Pancreas (tissue), 10 donors: ENCODE results near the gene TMIGD3. TPM values are rescaled to one million over a fixed set of nuclear protein-coding genes. Genes with fewer than 3 reads are reported as not detected.

ENCODE experiments used
- ATAC-seq, 4 donors: fragments of 200-7000 bp; cut with Tn5 transposase; one replicate each; pipeline versions ENCODE4 v1.8.0 to v1.9.1; 2020; ENCODE audit warnings: mild to moderate bottlenecking in 4 of 4, moderate library complexity in 4 of 4
- DNase-seq, 6 donors: peaks; one replicate each; pipeline ENCODE4 v3.0.0-alpha.2; 2020
- FAIRE-seq: peaks from 2 replicates; lab custom pipeline; 2012; peaks lifted over from hg19 to GRCh38; lab: Jason Lieb, UNC
- H3K27ac ChIP-seq, 4 donors: fragments of 200-600 bp; sonication (generic); 1 replicate in 3 of 4; 2 replicates in 1 of 4; pipeline versions ENCODE4 v1.5.0 to v1.8.0; 2020
- H3K27me3 ChIP-seq, 4 donors: fragments of 200-600 bp; one replicate each; pipeline ENCODE4 v1.8.0; 2021
- H3K36me3 ChIP-seq, 3 donors: fragments of 200-600 bp; sonication (generic) in 1 of 3; one replicate each; pipeline versions ENCODE4 v1.5.0 to v1.8.0; 2020 to 2021
- H3K4me1 ChIP-seq, 3 donors: fragments of 200-600 bp; one replicate each; pipeline ENCODE4 v1.8.0; 2021
- H3K4me3 ChIP-seq, 4 donors: fragments of 200-600 bp; sonication (generic) in 2 of 4; one replicate each; pipeline versions ENCODE4 v1.5.0 to v1.8.0; 2020 to 2021
- H3K9me3 ChIP-seq, 4 donors: fragments of 200-600 bp; one replicate each; pipeline ENCODE4 v1.8.0; 2021
- CTCF ChIP-seq, 4 donors: fragments of 200-600 bp; sonication (generic) in 3 of 4; IDR thresholded peaks; one replicate each; pipeline versions ENCODE4 v1.5.0 to v1.8.0; 2021; ENCODE audit warnings: antibody characterized with exemption in 4 of 4
- WGBS, 2 donors: extraction: QIAGEN DNeasy Blood & Tissue Kit; methylation state at CpG; one replicate each; pipeline ENCODE4 v1.1.7; 2013; 5-methylcytosine and 5-hydroxymethylcytosine counted together
- intact Hi-C, 3 donors: fragments of 100-400 bp; cut with DNase I; formaldehyde crosslinking; loops; one replicate each; pipeline versions ENCODE4 v1.11.1 to v1.14.2; 2022
- polyA plus RNA-seq, 2 donors: library from polyadenylated mRNA; stranded (reverse); fragments of 200-250 nt; gene quantifications; one replicate each; pipeline ENCODE4 v1.2.3, GENCODE V29; 2013
- total RNA-seq, 6 donors: library from RNA; stranded (reverse); fragmentation: NEBNext Ultra II Directional in 4 of 6; extraction: Animal tissue kit (Norgen Biotek cat#: 25700) in 4 of 6; gene quantifications; one replicate each; pipeline versions ENCODE4 v1.2.1 to v1.2.4, GENCODE V29; 2021 to 2023
- donor health status: healthy with polysubstance abuse.
- donor health status: DM: no; HTN: no; CAD: no; lungs with moderate emphysema.
- donor health status: DM: no; HTN: no; CAD: no.
- donor health status: control.
- donor health status: control.
- donor health status: Bipolar disorder and iron deficiency.
- donor health status: DM: yes; HTN: yes; CAD: no.
- donor health status: DM: no; HTN: no; CAD: no.
- donor health status: DM: no; HTN: no; CAD: no.
- donor health status: DM: yes; HTN: yes; CAD: no.

Gene TMIGD3
- total and polyA plus RNA-seq, 8 donors, result 0.25 to 3.7 (median 1.1) TPM; not detected in 2

GRCh38 chr1:111461765-111462164, 41.7 kb downstream of the TMIGD3 start:
- no peak overlapping the region for H3K27ac ChIP-seq
- H3K27me3 ChIP-seq, result no peaks in the 10 kb centered on the region
- intact Hi-C loops, result no loop called here
- no peak for TF ChIP-seq CTCF (IDR thresholded peaks at IDR 0.05)
- no peak for ATAC-seq
- no peak for FAIRE-seq
- DNase-seq, result no peak
- H3K4me1 ChIP-seq, result peaks cover 6 to 19% (median 16%) of the 10 kb centered on the region in 3 donors
- no peak overlapping the region for H3K4me3 ChIP-seq
- H3K9me3 ChIP-seq, result no peaks in the 10 kb centered on the region
- WGBS, 2 donors, result 97 to 98% methylated on average over 6 of the region's 6 CpGs
- H3K36me3 ChIP-seq, result peaks cover 2 to 51% (median 20%) of the 10 kb centered on the region in 3 donors

- Histone ChIP-seq H3K36me3 (peaks cover 2 to 44% (median 23%) of the 10 kb centered on the region in 3 donors), H3K27ac (no peak overlapping the region), H3K27me3 (no peaks in the 10 kb centered on the region), H3K9me3 (no peaks in the 10 kb centered on the region), H3K4me1 (peaks cover 1 to 19% (median 7%) of the 10 kb centered on the region in 3 donors), H3K4me3 (no peak overlapping the region)
- no peak for FAIRE-seq
- intact Hi-C loops, result no loop called here
- 90 to 96% methylated on average over 3 of the region's 3 CpGs for WGBS, 2 donors
- TF ChIP-seq CTCF (IDR thresholded peaks at IDR 0.05), result no peak
- ATAC-seq, result no peak
- no peak for DNase-seq
Measured at GRCh38 chr1:111455642-111456031, 47.8 kb downstream of the TMIGD3 start.

GRCh38 chr1:111454859-111455641, 48.4 kb downstream of the TMIGD3 start:
- FAIRE-seq (no peak), DNase-seq (no peak), ATAC-seq (no peak)
- Histone ChIP-seq H3K4me3 (no peak overlapping the region), H3K27ac (no peak overlapping the region), H3K9me3 (no peaks in the 10 kb centered on the region), H3K4me1 (peaks cover 7 to 24% (median 11%) of the 10 kb centered on the region in 3 donors), H3K36me3 (peaks cover 2 to 39% (median 22%) of the 10 kb centered on the region in 3 donors), H3K27me3 (no peaks in the 10 kb centered on the region)
- WGBS, 2 donors, result 71 to 72% methylated on average over 5 of the region's 5 CpGs
- intact Hi-C loops, result no loop called here
- TF ChIP-seq CTCF (IDR thresholded peaks at IDR 0.05), result no peak

- no peak for FAIRE-seq
- DNase-seq, result no peak
- Histone ChIP-seq H3K27me3 (no peaks in the 10 kb centered on the region), H3K36me3 (peaks cover 0 to 28% (median 13%) of the 10 kb centered on the region in 3 donors), H3K4me3 (no peak overlapping the region), H3K9me3 (no peaks in the 10 kb centered on the region), H3K27ac (no peak overlapping the region), H3K4me1 (peaks cover 7 to 24% (median 11%) of the 10 kb centered on the region in 3 donors)
- intact Hi-C loops, result no loop called here
- WGBS, 2 donors, result 88 to 92% methylated on average over 3 of the region's 3 CpGs
- no peak for TF ChIP-seq CTCF (IDR thresholded peaks at IDR 0.05)
- ATAC-seq, result no peak
Measured at GRCh38 chr1:111453706-111454105, 49.7 kb downstream of the TMIGD3 start.

- no peak overlapping the region for H3K27ac ChIP-seq
- intact Hi-C loops, result no loop called here
- peaks cover 0 to 16% (median 3%) of the 10 kb centered on the region in 3 donors for H3K36me3 ChIP-seq
- WGBS, 2 donors, result 81 to 91% methylated on average over 3 of the region's 3 CpGs
- DNase-seq (no peak), FAIRE-seq (no peak), ATAC-seq (no peak)
- peaks cover 13 to 27% (median 13%) of the 10 kb centered on the region in 3 donors for H3K4me1 ChIP-seq
- no peaks in the 10 kb centered on the region for H3K27me3 ChIP-seq
- H3K4me3 ChIP-seq, result no peak overlapping the region
- TF ChIP-seq CTCF (IDR thresholded peaks at IDR 0.05), result no peak
- H3K9me3 ChIP-seq, result no peaks in the 10 kb centered on the region
Measured at GRCh38 chr1:111452581-111452980, 50.9 kb downstream of the TMIGD3 start.
